NCI-H2081 (cell line): ENCODE results near the gene NCF1.
A peak's percentile ranks its signal among the peaks of the same experiment; 100 is the strongest.
"Not testable (repeated sequence)": the region's sequence is repeated elsewhere in the genome, so short reads cannot be mapped to it uniquely, and the experiment has no call there.

Experiments
- DNase-seq, 2 experiments: peaks; one replicate each; lab custom pipeline; 2025; lab: John Stamatoyannopoulos, UW

Gene NCF1

DNA sequence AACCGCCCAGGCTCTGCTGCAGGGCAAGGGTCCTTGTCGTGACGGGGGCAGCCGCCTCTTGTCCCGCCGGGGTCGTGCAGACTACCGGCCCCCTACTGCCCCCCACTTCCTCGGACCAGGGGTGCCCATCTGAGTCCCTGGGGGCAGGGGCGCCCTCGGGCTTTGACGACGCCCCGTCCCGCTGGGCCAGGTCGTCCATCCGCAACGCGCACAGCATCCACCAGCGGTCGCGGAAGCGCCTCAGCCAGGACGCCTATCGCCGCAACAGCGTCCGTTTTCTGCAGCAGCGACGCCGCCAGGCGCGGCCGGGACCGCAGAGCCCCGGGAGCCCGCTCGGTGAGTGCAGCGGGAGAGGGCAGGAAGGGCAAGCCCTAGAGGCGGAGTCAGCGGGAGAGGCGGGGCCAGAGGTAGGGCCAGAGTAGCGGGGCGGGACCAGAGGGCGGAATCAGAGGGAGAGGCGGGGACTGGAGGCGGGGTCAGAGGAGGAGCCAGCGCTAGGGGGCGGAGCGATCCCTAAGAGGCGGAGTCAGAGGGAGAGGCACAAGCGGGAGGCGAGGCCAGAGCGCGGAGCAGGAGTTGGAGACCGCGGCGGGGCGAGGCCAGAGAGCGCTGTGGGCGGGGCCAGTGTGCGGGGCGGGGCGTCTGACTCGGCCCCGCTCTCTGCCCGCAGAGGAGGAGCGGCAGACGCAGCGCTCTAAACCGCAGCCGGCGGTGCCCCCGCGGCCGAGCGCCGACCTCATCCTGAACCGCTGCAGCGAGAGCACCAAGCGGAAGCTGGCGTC is 14.7 kb downstream of the NCF1 start:
- peak; percentile 74 to 76 for DNase-seq

DNA sequence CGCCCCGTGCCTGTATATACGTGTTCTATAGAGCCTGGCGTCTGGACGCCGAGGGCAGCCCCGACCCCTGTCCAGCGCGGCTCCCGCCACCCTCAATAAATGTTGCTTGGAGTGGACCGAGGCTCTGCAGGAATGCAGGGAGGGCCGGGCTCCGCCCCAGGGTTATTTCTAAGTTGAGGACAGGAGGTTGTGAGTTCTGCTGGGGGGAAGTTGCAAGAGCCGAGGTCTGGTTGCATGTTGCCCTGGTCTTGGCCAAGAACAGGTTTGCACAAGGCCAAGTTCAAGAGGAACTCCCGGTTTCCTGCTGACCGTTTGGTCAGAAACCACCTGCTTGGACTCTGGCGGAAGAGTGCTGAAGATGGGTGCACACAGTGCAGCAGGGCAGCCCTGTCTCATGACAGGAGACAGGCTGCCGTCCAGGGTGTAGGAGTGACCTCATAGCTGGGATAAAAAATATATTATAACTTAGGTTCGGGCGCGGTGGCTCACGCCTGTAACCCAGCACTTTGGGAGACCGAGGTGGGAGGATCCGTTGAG is 15.5 kb downstream of the NCF1 start:
- not testable (repeated sequence) for DNase-seq

DNA sequence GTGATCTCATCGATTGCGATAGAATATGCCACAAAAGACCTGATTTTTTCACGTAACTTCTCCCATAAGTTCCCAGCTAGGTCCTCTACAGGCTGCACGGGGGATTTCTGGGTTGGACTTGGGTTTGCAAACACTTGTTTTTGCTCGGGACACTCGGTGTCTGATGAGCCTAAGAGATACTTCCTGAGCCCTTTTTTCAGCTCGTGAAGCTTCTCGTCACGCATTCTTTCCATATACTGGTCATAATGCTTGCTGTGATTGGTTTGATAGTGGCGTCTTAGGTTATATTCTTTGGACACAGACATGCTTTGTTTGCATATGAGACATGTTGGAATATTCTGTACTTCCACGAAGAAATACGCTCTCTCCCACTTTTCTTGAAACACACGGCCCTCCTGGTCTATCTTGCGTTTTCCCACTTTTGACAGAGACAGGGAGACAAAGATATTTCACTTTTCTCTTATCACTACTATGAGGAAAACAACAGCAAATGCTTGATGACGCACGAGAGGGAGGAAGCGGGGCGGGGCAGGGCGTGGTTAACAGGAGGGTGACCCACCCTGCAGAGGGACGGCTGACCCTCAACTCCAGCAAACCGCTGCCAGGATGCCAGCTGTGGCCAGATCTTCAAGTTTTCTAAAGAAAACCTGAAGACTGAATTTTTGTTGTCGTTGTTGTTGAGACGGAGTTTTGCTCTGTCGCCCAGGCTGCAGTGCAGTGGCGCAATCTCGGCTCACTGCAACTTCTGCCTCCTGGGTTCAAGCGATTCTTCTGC is 24.2 kb downstream of the NCF1 start:
- DNase-seq, result not testable (repeated sequence)

DNA sequence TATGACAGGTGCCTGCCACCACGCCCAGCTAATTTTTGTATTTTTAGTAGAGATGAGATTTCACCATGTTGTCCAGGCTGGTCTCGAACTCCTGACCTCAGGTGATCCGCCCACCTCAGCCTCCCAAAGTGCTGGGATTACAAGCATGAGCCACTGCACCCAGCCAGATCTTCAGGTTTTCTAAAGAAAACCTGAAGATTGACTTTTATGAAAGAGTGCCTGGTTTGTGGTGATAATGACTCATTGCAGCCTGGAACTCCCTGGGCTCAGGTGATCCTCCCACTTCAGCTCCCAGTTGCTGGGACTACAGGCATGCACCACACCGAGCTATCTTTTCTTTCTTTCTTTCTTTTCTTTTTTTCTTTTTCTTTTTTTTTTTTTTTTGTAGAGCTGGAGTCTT is 24.8 kb downstream of the NCF1 start:
- not testable (repeated sequence) for DNase-seq

DNA sequence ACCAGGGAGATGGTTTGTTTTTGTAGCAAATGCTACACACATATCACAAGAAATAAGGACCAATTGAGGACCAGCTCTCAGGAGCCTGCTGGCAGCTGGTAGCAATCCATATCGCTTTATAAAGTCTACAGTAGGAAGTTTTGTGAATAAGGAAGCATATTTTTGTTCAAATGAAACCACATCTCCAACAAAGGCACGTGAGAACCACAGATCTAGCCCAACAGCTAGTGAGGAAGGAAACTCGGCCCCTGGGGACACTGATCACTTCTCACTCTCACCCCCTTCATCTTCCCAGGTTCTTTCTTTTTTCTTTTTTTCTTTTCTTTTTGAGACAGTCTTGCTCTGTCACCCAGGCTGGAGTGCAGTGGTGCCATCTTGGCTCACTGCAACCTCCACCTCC is 42.1 kb downstream of the NCF1 start:
- DNase-seq, result not testable (repeated sequence)

DNA sequence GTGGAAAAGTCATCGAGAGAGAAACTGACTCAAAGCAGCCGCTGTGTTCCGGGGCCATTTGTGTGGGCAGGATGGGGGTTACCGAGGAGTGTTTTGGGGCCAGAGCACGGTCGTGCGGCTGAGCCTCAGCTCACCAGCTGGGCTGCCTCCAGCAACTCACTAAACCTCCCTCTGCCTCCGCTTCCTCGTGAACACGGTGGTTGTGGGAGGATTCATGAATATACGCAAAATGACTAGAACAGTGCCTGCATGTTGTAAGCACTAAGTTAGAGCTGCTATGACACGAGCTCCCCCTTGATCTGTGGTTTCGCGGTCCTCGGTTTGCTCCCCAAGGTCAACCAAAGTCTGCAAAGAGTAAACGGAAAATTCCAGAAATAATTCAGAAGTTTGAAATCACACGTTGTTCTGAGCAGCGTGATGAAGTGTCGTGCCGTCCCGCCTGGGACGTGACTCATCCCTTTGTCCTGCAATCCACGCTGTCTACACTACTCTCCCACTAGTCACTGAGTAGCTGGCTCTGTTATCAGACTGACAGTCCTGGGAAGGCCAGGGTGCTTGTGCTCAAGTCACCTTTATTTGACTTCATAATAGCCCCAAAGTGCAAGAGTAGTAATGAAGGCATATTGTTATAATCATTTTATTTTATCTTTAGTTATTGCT is 46.5 kb downstream of the NCF1 start:
- DNase-seq, result not testable (repeated sequence)

DNA sequence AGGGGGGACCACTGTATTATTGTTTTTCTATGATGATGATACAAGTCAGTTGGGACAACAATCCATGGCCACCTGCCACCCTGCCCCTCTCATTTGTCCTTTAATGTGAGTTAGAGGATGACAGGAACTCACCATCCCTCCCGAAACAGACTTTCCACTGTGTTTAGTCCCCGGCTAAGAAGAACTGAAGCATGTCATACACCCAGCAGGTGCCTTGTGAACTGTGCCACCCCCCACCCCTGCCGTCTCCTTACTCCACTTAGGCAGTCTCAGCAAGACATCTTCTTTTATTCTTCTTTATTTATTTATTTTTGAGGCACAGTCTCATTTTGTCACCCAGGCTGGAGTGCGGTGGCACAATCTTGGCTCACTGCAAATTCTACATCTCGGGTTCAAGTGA is 47.4 kb downstream of the NCF1 start:
- DNase-seq, result not testable (repeated sequence)

DNA sequence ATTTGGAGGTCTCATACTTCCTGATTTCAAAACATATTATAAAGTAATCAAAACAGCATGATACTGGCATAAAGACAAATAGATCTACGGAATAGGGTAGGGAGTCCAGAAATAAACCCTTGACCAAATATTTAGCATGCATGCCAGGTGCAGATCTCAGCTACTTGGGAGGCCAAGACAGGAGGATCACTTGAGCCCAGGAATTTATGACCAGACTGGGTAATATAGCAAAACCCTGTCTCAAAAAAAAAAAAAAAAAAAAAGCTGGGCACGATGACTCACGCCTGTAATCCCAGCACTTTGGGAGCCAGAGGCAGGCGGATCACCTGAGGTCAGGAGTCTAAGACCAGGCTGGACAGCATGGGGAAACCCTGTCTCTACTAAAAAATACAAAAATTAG is 56.1 kb downstream of the NCF1 start:
- DNase-seq, result not testable (repeated sequence)

DNA sequence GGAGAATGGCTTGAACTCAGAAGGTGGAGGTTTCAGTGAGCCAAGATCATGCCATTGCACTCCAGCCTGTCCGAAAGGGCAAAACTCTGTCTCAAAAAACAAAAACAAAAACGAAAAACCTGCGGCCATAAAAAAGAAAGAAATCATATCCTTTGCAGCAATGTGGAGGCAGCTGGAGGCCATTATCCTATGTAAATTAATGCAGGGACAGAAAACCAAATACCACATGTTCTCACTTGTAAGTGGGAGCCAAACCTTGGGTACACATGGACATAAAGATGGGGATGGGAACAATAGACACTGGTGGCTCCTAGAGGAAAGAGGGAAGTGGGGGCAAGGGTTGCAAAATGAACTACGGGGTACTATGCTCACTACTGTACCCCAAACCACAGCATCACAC is 56.6 kb downstream of the NCF1 start:
- not testable (repeated sequence) for DNase-seq
